Measurements from ENCODE around the gene FTO. TPM values are rescaled to one million over a fixed set of nuclear protein-coding genes. Genes with fewer than 3 reads are reported as not detected.

Gene FTO
- total RNA-seq, 1 experiment from 2014 or later, result 57.4 TPM

GRCh38 chr16:53964145-53964790, 260.3 kb downstream of the FTO start (continued):
- no peak for TF ChIP-seq FOXP4 (CRISPR knock-in tag; IDR thresholded peaks at IDR 0.05)
- TF ChIP-seq RELA (CRISPR knock-in tag; IDR thresholded peaks at IDR 0.05; ENCODE audit: borderline replicate concordance), result no peak
- no peak for TF ChIP-seq NR2C2 (CRISPR knock-in tag; IDR thresholded peaks at IDR 0.05)
- no peak for TF ChIP-seq STAT6 (CRISPR knock-in tag; conservative IDR thresholded peaks at IDR 0.05; ENCODE audit: low read depth)

DNA sequence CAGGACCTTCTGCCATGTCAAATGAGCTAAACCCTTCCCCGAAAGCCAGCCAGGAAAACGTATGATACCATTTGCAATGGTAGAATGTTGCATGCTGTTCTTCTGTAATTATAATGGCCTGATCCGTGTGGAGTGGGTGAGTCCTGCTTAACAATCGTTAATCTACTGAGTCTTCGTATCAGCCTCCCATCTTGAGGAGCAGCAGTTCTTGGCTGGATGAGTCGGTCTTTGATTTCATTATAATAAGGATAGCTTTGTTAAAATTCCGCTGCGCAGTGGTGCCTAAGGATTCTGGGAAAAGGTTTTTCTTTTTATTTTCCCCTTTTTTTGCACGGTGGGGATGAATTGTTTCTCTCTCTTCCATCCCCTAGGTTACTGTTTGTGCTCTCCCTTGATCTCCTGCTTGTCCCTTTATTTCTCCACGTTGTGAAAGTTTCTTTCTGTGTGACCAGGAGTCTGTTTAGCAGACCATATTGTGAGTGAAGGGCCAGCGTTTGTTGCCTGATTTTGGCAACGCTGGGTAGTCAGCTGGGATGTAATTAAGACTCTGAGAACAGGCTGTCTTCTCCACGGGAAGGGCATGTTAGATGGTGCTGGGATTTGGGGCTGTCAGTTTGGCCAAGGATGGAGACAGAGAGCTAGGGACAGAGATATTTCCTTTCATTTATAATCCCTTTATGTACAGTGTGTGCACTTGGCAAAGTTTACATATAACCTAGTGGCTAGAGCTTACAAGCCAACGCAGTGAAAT, 263.0 kb downstream of the FTO start:
- TF ChIP-seq FOXJ3 (CRISPR knock-in tag; IDR thresholded peaks at IDR 0.05; ENCODE audit: borderline replicate concordance) (no peak), NR2C2 (CRISPR knock-in tag; IDR thresholded peaks at IDR 0.05) (no peak), KAT7 (CRISPR knock-in tag; IDR thresholded peaks at IDR 0.05; ENCODE audit: borderline replicate concordance) (no peak), NR3C1 (CRISPR knock-in tag; conservative IDR thresholded peaks at IDR 0.05; ENCODE audit: low read depth) (no peak), RORB (CRISPR knock-in tag; IDR thresholded peaks at IDR 0.05) (no peak), MXD4 (CRISPR knock-in tag; IDR thresholded peaks at IDR 0.05; ENCODE audit: borderline replicate concordance) (no peak), NFATC4 (CRISPR knock-in tag; IDR thresholded peaks at IDR 0.05) (no peak), SMAD3 (CRISPR knock-in tag; IDR thresholded peaks at IDR 0.05; ENCODE audit: borderline replicate concordance) (no peak), JAZF1 (CRISPR knock-in tag; IDR thresholded peaks at IDR 0.05) (no peak), FOXP1 (CRISPR knock-in tag; IDR thresholded peaks at IDR 0.05; ENCODE audit: borderline replicate concordance) (no peak), ZNF232 (CRISPR knock-in tag; IDR thresholded peaks at IDR 0.05) (no peak), CDX4 (CRISPR knock-in tag; IDR thresholded peaks at IDR 0.05; ENCODE audit: borderline replicate concordance) (no peak), TCF7 (CRISPR knock-in tag; IDR thresholded peaks at IDR 0.05; ENCODE audit: low read depth) (no peak)
- TF ChIP-seq, protein P1, sequence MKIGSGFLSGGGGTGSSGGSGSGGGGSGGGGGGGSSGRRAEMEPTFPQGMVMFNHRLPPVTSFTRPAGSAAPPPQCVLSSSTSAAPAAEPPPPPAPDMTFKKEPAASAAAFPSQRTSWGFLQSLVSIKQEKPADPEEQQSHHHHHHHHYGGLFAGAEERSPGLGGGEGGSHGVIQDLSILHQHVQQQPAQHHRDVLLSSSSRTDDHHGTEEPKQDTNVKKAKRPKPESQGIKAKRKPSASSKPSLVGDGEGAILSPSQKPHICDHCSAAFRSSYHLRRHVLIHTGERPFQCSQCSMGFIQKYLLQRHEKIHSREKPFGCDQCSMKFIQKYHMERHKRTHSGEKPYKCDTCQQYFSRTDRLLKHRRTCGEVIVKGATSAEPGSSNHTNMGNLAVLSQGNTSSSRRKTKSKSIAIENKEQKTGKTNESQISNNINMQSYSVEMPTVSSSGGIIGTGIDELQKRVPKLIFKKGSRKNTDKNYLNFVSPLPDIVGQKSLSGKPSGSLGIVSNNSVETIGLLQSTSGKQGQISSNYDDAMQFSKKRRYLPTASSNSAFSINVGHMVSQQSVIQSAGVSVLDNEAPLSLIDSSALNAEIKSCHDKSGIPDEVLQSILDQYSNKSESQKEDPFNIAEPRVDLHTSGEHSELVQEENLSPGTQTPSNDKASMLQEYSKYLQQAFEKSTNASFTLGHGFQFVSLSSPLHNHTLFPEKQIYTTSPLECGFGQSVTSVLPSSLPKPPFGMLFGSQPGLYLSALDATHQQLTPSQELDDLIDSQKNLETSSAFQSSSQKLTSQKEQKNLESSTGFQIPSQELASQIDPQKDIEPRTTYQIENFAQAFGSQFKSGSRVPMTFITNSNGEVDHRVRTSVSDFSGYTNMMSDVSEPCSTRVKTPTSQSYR (CRISPR knock-in tag; IDR thresholded peaks at IDR 0.05), result no peak
- POLR2A ChIA-PET, result no interaction called here

More for the DNA sequence above, 263.0 kb downstream of the FTO start:
- no peaks in the 10 kb centered on the region for H3K27me3 Mint-ChIP-seq (ENCODE audit: low read depth)
- no peak overlapping the region for H3K4me3 Mint-ChIP-seq
- peaks cover 16% of the 10 kb centered on the region for H3K4me1 Mint-ChIP-seq
- H3K36me3 Mint-ChIP-seq, result 0 out of 2 replicates have a peak, but pooled peaks cover 3% of the 10 kb centered on the region
- CTCF ChIA-PET, result no interaction called here
- H3K9me3 Mint-ChIP-seq, result no peaks in the 10 kb centered on the region
- no peak overlapping the region for H3K27ac Mint-ChIP-seq
- no peak for ATAC-seq
- no peak for DNase-seq (ENCODE audit: low spot score)
